IPS-11a (cell line): ENCODE measurements around the gene IFIT1B.
"Not testable (repeated sequence)": the region's sequence is repeated elsewhere in the genome, so short reads cannot be mapped to it uniquely, and the experiment has no call there.

ENCODE experiments used
- H3K4me3 ChIP-seq: one replicate; pipeline ENCODE4 v1.5.1; 2013; ENCODE audit warnings: low read depth, low read length, control low read depth

Gene IFIT1B

GRCh38 chr10:89348481-89348880, 29.4 kb upstream of the IFIT1B start:
- H3K4me3 ChIP-seq, result no peak overlapping the region

DNA sequence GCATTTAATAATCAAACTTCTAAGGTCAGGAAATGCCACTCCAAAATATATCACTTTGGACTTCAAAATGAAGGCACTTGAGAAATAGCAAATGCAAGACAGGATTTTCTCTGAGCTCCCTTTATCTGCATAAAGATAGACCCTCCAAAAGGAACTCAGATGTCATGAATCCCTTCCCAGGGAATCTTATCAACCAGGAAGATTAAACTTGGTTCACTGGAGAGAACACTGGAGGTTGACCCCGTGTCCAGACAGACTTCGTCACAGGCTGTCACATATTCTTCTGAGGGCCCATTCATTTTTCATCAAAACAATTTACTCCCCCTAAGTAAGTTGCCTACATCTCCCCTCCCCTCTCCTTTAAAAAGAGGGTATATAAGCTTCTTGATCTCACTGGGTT, 28.9 kb upstream of the IFIT1B start:
- H3K4me3 ChIP-seq, result no peak overlapping the region

- H3K4me3 ChIP-seq, result not testable (repeated sequence)
Observed at GRCh38 chr10:89350631-89351315, 27.1 kb upstream of the IFIT1B start.

DNA sequence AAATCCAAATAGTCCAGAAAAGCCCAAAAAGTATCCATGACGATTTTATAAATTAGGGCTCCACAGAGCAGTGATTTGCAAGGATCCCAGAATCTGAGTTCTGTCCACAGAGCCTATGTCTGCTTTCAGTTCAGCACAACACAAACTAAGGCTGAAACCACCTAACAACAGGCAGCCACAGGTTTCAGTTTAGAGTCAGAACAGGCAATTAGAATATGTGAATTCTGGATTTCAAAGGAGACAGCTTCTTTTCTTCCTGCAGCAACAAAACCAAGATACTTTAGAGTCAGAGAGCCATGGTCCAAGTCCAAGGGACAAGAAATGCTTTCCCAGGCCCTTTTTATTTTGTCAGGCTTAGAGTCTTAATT, 26.5 kb upstream of the IFIT1B start:
- no peak overlapping the region for H3K4me3 ChIP-seq

GRCh38 chr10:89351780-89352597, 25.9 kb upstream of the IFIT1B start:
- no peak overlapping the region for H3K4me3 ChIP-seq

DNA sequence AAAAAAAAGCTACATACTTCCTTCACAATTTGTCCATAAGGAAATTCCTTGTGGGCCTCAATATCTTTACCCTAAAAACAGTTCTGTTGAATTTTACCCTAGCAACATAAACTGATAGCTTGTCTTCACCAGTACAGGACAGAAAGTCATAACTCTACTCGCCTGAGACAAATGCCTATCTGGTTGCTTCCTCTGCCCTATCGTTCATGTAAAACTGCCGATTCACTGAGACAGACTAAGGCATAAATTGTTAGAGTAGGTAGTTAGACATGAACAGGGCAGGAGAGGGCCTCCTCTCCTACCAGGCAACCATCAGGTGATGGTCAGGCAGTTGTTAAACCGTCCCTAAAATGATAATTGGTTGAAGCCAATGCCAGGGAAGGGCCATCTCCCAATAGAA, 25.1 kb upstream of the IFIT1B start:
- no peak overlapping the region for H3K4me3 ChIP-seq

GRCh38 chr10:89355394-89355931, 22.4 kb upstream of the IFIT1B start:
- no peak overlapping the region for H3K4me3 ChIP-seq

GRCh38 chr10:89357096-89357495, 20.8 kb upstream of the IFIT1B start:
- no peak overlapping the region for H3K4me3 ChIP-seq

DNA sequence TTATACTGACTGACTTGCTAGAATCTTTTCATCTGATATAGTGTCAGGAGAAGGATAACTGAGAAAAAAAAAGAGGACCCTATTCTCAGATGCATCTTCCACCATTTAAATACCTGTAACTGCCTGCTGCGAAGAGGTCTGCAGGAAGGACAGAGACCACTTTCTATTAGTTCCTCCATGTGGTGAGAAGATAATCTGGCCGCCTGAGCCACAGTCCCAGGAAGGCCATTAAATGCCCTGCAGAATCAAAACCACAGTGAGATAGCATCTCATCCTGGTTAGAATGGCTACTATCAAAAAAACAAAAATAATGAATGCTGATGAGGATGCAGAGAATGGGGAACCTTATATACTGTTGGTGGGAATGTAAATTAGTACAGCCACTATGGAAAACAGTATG, 19.9 kb upstream of the IFIT1B start:
- H3K4me3 ChIP-seq, result no peak overlapping the region

GRCh38 chr10:89360157-89360556, 17.7 kb upstream of the IFIT1B start:
- H3K4me3 ChIP-seq, result no peak overlapping the region

DNA sequence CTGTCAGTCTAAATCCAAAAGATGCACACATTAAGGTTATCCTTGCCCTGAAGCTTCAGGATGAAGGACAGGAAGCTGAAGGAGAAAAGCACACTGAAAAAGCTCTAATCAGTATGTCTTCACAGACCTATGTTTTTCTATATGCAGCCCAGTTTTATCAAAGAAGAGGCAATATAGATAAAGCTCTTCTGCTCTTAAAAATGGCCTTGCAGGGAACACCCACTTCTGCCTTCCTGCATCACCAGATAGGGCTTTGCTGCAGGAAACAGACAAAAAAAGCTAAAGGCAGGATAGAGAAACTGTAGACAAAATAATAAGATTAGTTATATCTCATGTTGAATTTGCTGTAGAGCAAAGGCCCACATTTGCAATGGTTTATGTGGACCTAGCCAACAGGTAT, 14.9 kb upstream of the IFIT1B start:
- H3K4me3 ChIP-seq, result no peak overlapping the region

- no peak overlapping the region for H3K4me3 ChIP-seq
Observed at GRCh38 chr10:89363729-89364442, 14.0 kb upstream of the IFIT1B start.

- H3K4me3 ChIP-seq, result no peak overlapping the region
Observed at GRCh38 chr10:89364531-89364930, 13.3 kb upstream of the IFIT1B start.

GRCh38 chr10:89367529-89367928, 10.3 kb upstream of the IFIT1B start:
- H3K4me3 ChIP-seq, result no peak overlapping the region

DNA sequence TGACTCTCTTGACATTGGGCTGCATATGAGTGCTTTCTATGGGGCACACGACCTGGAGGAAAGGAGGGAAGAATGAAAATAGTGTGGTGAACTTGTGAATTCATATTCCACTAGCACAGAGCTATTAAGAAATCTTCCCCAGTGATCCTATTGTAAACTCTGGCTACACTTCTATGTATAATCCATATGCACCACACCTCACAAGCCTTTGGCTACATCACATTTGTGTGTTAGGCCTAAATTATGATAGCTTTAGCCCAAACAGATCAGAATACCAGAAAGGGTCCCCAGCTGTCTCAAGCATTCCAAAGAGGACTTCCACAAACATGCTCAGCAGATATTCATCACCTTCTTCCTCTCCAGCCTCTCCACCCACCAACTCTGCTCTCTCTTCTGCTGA, 9.7 kb upstream of the IFIT1B start:
- no peak overlapping the region for H3K4me3 ChIP-seq

- no peak overlapping the region for H3K4me3 ChIP-seq
Observed at GRCh38 chr10:89369156-89370105, 8.4 kb upstream of the IFIT1B start.

- no peak overlapping the region for H3K4me3 ChIP-seq
Observed at GRCh38 chr10:89371079-89371478, 6.8 kb upstream of the IFIT1B start.

DNA sequence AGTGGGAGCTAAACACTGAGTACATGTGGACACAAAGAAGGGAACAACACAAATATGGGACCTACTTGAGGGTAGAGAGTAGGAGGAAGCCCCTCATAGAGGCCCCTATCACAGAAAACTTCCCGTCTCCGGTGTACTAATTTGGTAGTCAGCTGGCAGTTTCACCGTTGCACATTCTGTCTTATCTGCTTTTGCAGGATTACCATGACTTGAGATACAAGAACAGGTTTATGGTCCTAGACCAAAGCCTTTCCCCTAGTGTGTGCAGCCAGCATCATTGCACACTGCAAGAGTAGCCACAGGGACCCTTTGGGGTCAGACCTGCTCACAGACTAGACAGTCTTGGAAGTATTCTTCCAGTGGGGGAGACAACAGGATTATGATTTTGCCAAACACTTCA, 5.9 kb upstream of the IFIT1B start:
- H3K4me3 ChIP-seq, result no peak overlapping the region

GRCh38 chr10:89373916-89374711, 3.7 kb upstream of the IFIT1B start:
- H3K4me3 ChIP-seq, result no peak overlapping the region

- H3K4me3 ChIP-seq, result no peak overlapping the region
Observed at GRCh38 chr10:89374713-89375141, 3.1 kb upstream of the IFIT1B start.
